ENCODE data around the gene TTLL11.

DNA sequence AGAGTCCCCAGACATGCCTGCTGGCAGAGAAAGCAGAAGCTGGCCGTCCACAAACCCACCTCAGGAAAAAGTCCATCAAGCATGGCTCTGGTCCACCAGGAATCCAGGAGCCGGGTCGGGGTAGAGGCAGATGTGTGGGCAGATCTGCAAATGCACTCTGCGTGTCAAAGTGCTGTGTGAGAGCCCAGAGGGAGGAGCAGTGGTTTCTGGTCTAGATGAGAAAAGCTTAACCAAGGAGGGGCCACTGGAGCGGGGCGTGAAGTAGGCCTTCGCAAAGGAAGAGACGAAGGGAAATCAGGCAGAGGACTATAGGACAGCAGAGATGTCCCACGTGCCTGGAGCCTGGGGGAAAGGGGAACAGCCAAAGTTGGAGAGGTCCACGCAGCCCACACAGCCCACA lies 40.0 kb downstream of the TTLL11 start:
- TF ChIP-seq CTCF (IDR thresholded peaks at IDR 0.05) (no peak), POLR2A (IDR thresholded peaks at IDR 0.05) (no peak)
